Activated naive CD8-positive, alpha-beta T cell treated with anti-CD3 and anti-CD28 coated beads, Interleukin-2, amount 50 U/mL, for 24 hours (primary cell): Measurements from ENCODE around the gene MARK3.
A peak's percentile ranks its signal among the peaks of the same experiment; 100 is the strongest.

ENCODE experiments used
- ATAC-seq: fragments of 150-1000 bp; cut with Tn5 transposase; one replicate; pipeline ENCODE4 v1.10.0; 2021
- DNase-seq: peaks from one replicate; pipeline ENCODE4 v3.0.0; 2021
- H3K27ac Mint-ChIP-seq: one replicate; pipeline ENCODE4 v1.8.0; 2021; ENCODE audit warnings: mild to moderate bottlenecking, mixed read lengths
- H3K27me3 Mint-ChIP-seq: one replicate; pipeline ENCODE4 v1.8.0; 2021; ENCODE audit warnings: mixed read lengths
- H3K36me3 Mint-ChIP-seq: one replicate; pipeline ENCODE4 v1.8.0; 2021; ENCODE audit warnings: low read depth, mixed read lengths
- H3K4me1 Mint-ChIP-seq: one replicate; pipeline ENCODE4 v1.8.0; 2021; ENCODE audit warnings: mixed read lengths
- H3K4me3 Mint-ChIP-seq: one replicate; pipeline ENCODE4 v1.8.0; 2021; ENCODE audit warnings: mild to moderate bottlenecking, moderate library complexity, mixed read lengths
- H3K9me3 Mint-ChIP-seq: one replicate; pipeline ENCODE4 v1.8.0; 2021; ENCODE audit warnings: mixed read lengths

Gene MARK3

DNA sequence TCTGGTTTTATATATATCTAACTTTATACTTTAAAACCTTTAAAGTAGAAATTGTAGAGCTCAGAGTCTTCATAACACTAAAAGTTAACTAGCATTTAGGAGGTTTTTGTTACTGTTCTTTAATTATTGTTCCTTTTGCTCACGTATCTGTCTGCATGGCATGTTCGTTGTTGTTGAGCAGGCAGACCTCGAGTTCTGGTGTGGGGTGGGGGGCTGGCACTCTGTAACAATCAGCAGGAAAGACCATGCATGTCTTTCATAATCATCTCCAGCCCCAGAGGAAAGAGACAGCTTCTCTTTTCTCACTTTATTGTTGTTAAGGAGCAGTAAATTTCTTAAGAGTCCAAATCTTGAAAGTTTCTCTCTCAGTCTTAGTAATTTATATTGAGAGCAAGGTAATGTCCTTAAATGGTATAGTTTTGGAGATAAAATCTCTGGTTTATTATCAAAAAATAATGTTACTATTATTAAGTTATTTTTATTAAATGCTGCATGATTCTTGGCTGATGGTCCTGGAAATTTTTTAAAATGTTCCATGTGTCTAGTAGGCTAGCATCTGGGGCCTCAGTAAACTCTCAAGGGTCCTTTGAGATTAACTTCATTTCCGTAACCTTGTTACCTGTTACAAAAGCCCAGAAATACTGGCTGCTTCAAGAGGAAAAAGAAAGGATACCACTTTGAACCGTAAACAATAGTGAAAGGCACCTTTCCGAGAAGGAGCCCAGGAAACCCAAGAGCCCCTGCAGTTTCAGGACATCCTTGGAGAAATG, 107.1 kb downstream of the MARK3 start:
- Mint-ChIP-seq H3K4me3 (no peak overlapping the region), H3K9me3 (no peaks in the 10 kb centered on the region), H3K4me1 (no peaks in the 10 kb centered on the region), H3K36me3 (peaks cover 26% of the 10 kb centered on the region), H3K27ac (no peak overlapping the region), H3K27me3 (no peaks in the 10 kb centered on the region)
- no peak for DNase-seq
- ATAC-seq: no peak

DNA sequence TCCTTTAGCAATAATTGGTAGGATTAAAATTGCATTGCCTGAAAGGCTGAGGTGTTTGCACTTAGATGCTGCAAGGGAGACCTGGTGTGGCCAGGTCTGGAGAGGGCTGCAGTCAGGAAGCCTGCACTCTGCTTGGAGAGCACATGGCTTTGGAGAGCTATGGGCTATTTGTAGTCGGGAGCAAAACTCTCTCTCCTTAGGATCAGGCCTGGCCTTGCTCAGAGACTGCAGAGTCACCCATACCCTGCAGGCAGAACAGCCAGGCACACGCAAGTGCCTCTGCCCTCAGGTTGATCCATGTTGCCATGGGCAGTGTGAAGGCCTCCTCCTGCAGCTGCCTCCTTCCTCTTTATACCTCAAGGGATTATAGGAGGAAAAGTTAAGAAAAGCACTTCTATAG, 110.6 kb downstream of the MARK3 start:
- Mint-ChIP-seq H3K9me3 (no peaks in the 10 kb centered on the region), H3K27ac (no peak overlapping the region), H3K27me3 (no peaks in the 10 kb centered on the region), H3K4me3 (no peak overlapping the region), H3K36me3 (peaks cover 28% of the 10 kb centered on the region), H3K4me1 (no peaks in the 10 kb centered on the region)
- ATAC-seq (no peak), DNase-seq (no peak)

DNA sequence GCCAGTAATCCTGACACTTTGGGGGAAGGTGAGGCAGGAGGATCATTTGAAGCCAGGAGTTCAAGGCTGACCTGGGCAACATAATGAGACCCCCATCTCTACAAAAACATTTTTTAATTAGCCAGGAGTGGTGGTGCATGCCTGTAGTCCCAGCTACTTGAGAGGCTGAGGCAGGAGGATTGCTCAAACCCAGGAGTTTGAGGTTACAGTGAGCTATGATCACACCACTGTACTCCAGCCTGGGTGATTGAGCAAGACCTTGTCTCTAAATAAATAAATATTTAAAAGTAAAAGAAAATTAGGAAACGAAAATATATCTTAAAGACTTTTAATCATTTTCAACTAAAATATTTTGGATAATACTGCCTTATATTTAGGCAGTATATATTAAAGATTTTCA, 111.6 kb downstream of the MARK3 start:
- no peaks in the 10 kb centered on the region for H3K9me3 Mint-ChIP-seq
- no peak overlapping the region for H3K4me3 Mint-ChIP-seq
- DNase-seq (no peak), ATAC-seq (no peak)
- peaks cover 26% of the 10 kb centered on the region for H3K36me3 Mint-ChIP-seq
- no peak overlapping the region for H3K27ac Mint-ChIP-seq
- no peaks in the 10 kb centered on the region for H3K4me1 Mint-ChIP-seq
- H3K27me3 Mint-ChIP-seq: no peaks in the 10 kb centered on the region

DNA sequence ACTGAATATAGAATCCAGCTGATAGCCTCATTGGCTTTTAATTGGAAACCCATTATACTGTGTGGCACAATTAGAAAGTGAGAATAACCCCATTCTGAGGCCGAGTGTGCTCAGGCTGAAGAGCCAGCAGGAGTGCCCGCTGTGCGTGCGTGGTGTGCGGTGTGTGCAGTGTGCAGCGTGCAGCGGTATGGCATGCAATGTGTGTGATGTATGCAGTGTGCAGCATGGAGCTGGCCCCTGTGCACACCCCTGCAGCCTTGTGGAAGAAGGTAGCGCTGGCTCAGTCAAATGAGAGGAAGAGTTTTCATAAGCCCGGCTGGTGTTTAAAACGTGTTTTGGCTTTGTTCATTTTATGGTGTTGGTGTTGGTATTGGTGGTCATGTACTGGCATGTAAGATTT, 114.5 kb downstream of the MARK3 start:
- Mint-ChIP-seq H3K36me3 (peaks cover 38% of the 10 kb centered on the region), H3K27me3 (no peaks in the 10 kb centered on the region), H3K4me3 (no peak overlapping the region), H3K9me3 (no peaks in the 10 kb centered on the region), H3K27ac (no peak overlapping the region), H3K4me1 (no peaks in the 10 kb centered on the region)
- ATAC-seq (no peak), DNase-seq (no peak)

DNA sequence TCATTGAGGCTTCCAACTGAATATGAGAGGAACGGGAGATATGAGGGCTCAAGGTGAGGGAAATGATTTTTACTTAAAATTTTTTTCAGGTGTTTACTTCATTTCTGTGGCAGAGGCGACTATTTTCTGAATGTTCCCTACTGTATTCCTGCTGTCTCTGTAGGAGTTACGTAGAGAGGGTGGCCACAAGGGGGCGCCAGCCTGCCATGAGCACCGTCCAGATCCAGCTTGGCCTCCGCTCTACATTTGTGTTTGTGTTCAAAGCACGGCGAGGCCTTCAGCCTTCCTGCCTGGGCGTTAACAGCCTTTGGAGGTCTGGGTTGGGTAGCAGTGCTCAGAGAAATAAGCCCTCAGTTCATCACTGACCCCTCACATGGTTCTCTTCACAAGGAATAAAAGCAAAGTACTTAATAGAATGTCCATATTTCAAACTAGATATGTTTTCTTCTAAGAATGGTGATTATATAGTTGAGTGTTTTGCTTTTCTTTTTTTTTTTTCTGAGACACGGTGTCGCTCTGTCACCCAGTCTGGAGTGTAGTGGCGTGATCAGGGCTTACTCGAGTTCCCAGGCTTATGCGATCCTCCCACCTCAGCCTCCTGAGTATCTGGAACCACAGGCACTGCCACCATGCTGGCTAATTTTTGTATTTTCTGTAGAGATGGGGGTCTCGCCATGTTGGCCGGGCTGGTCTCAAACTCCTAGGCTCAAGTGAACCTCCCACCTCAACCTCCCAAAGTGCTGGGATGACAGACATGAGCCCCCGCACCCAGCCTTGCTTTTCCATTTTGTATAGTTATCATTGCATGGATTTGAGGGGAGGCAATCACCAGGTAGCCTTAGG, 115.2 kb downstream of the MARK3 start:
- H3K27ac Mint-ChIP-seq: no peak overlapping the region
- DNase-seq: peak; percentile 82
- no peak overlapping the region for H3K4me3 Mint-ChIP-seq
- no peaks in the 10 kb centered on the region for H3K9me3 Mint-ChIP-seq
- ATAC-seq: peak; percentile 88
- H3K27me3 Mint-ChIP-seq: no peaks in the 10 kb centered on the region
- H3K36me3 Mint-ChIP-seq: peaks cover 45% of the 10 kb centered on the region
- H3K4me1 Mint-ChIP-seq: no peaks in the 10 kb centered on the region

DNA sequence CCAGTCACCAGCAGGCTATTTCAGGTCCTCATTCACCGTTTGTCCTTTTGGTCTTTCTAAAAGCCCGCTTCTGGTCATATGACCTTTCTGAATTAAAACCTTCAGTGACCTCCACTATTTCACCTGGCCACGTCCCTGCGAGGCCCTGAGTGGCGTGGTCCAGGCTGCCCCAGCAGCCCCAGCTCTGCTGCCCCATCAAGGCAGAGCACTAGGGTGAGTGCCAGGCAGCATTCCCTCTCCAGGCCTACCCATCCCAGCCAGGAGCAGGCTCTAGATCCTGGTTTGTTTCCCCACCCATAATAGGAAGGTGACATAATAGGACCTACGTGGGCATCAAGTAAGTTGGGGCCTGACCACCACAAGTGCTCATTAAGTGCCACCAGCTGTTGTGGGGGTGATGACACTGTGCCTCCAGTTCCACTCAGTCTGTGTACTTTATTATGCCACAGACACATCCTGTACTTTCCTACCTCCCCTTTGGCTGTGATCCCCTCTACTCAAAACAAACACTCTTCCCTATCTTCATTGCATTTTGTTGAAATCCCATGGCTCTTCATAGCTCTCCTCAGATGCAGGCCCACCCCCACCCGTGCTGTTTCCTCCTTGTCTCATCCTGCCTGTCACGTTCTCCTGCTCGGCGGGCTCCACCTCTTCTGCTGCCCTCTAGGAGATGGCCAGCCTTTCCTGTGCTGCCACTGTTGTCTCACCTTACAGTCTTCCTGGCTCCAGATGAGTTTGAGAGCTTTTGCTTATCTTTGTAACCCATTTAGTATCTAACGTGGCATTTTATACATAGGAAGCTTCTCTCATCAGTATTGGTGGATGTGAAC, 116.0 kb downstream of the MARK3 start:
- Mint-ChIP-seq H3K27ac (no peak overlapping the region), H3K36me3 (peaks cover 43% of the 10 kb centered on the region)
- ATAC-seq: no peak

DNA sequence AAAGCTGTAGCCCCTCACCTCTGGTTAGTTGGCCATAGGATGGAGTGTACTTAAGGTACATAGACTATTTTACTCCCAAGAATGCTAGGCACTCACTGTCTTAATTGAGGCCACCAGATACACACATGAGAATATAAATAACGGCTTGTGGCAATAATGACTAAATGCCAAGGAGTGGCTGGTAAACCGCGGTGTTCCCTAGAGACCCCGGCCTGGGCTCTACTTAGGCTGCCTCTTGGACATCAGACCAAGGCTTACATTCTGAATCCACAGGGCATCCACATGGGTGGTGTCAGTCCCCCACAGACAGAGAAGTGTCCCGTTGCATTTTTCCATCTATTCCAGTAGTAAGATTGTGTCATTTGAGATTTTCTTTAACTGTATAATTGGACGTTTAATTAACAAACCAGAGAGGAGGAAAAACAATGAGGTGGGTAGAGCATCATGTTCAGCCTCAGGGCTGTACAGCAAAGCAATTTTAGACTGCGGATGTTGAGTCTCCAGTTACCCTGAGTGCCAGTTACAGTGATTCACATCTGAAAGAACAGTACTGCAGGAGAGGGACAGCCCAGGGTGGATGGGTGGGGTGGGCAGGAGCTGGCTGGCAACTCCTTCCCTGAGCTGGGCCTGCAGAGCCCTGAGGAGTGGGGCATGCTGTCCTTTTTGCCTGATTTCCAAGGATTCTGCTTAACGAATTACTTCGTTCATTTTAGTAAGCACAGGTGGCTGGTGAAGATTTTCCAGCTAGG, 116.9 kb downstream of the MARK3 start:
- DNase-seq (no peak), ATAC-seq (no peak)
- H3K4me3 Mint-ChIP-seq: no peak overlapping the region
- no peaks in the 10 kb centered on the region for H3K4me1 Mint-ChIP-seq
- H3K9me3 Mint-ChIP-seq: no peaks in the 10 kb centered on the region
- no peaks in the 10 kb centered on the region for H3K27me3 Mint-ChIP-seq
- H3K27ac Mint-ChIP-seq: no peak overlapping the region
- peaks cover 44% of the 10 kb centered on the region for H3K36me3 Mint-ChIP-seq

More for the DNA sequence above, 116.0 kb downstream of the MARK3 start:
- Mint-ChIP-seq H3K4me1 (no peaks in the 10 kb centered on the region), H3K27me3 (no peaks in the 10 kb centered on the region), H3K9me3 (no peaks in the 10 kb centered on the region), H3K4me3 (no peak overlapping the region)
- no peak for DNase-seq

DNA sequence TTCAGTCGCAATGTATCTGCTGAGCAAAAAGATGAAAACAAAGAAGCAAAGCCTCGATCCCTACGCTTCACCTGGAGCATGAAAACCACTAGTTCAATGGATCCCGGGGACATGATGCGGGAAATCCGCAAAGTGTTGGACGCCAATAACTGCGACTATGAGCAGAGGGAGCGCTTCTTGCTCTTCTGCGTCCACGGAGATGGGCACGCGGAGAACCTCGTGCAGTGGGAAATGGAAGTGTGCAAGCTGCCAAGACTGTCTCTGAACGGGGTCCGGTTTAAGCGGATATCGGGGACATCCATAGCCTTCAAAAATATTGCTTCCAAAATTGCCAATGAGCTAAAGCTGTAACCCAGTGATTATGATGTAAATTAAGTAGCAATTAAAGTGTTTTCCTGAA, 117.7 kb downstream of the MARK3 start:
- peaks cover 44% of the 10 kb centered on the region for H3K36me3 Mint-ChIP-seq
- no peaks in the 10 kb centered on the region for H3K27me3 Mint-ChIP-seq
- DNase-seq (no peak), ATAC-seq (no peak)
- no peaks in the 10 kb centered on the region for H3K9me3 Mint-ChIP-seq
- H3K4me1 Mint-ChIP-seq: no peaks in the 10 kb centered on the region
- no peak overlapping the region for H3K4me3 Mint-ChIP-seq
- H3K27ac Mint-ChIP-seq: no peak overlapping the region

DNA sequence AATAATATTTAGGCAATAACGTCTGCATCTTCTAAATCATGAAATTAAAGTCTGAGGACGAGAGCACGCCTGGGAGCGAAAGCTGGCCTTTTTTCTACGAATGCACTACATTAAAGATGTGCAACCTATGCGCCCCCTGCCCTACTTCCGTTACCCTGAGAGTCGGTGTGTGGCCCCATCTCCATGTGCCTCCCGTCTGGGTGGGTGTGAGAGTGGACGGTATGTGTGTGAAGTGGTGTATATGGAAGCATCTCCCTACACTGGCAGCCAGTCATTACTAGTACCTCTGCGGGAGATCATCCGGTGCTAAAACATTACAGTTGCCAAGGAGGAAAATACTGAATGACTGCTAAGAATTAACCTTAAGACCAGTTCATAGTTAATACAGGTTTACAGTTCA, 118.1 kb downstream of the MARK3 start:
- ATAC-seq (no peak), DNase-seq (no peak)
- Mint-ChIP-seq H3K27me3 (no peaks in the 10 kb centered on the region), H3K4me3 (no peak overlapping the region), H3K9me3 (no peaks in the 10 kb centered on the region), H3K4me1 (no peaks in the 10 kb centered on the region), H3K27ac (no peak overlapping the region), H3K36me3 (peaks cover 44% of the 10 kb centered on the region)

DNA sequence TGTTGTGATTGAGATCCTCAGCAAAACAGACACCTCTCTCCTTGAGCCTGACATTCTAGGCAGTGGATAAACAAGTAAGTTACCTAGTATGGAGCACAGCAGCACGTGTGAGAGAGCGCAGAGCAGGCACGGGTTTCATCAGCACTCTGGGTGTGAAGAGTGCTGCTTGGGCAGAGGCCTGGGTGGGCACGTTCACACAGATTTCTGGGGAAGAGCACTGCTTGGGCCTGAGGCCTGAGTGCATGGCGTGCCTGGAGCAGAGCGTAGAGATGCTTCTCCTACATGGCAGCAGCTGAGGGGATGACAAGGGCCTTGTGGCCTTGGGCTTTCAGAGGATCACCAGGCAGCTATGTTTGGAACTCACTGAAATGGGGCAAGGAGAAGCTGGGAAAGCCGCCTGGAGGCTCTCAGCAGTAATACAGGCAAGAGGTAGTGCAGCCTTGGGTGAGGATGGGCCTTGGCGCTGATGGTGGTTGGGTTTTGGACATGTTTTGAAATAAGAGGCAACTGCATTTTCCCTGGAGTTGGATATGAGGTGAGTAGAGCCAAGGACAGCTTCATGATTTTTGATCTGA, 119.9 kb downstream of the MARK3 start:
- no peaks in the 10 kb centered on the region for H3K27me3 Mint-ChIP-seq
- no peaks in the 10 kb centered on the region for H3K4me1 Mint-ChIP-seq
- peaks cover 47% of the 10 kb centered on the region for H3K36me3 Mint-ChIP-seq
- ATAC-seq: no peak
- no peaks in the 10 kb centered on the region for H3K9me3 Mint-ChIP-seq
- no peak overlapping the region for H3K4me3 Mint-ChIP-seq
- DNase-seq: no peak
- no peak overlapping the region for H3K27ac Mint-ChIP-seq

DNA sequence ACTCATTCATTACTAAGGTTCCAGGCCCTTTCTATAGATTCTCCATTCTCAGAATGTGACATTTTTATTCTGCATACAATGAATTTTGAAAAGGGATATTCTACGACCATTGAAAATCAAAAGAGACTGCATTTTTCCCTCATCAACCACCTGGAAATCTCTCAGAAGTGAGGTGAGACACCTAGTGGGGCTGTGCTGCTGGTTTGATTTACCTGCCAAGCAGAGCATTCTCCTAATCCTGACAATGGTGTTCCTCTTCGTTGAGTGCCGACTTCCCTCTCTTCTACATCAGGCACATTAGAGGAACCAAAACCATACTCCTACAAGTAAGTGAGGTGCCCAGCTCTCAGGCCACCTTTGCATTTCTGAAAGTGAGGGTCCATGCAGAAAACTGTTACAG, 122.5 kb downstream of the MARK3 start:
- H3K36me3 Mint-ChIP-seq: peaks cover 38% of the 10 kb centered on the region
- no peak overlapping the region for H3K27ac Mint-ChIP-seq
- DNase-seq: no peak
- no peak for ATAC-seq
- H3K9me3 Mint-ChIP-seq: no peaks in the 10 kb centered on the region
- H3K4me3 Mint-ChIP-seq: no peak overlapping the region
- H3K4me1 Mint-ChIP-seq: no peaks in the 10 kb centered on the region
- H3K27me3 Mint-ChIP-seq: no peaks in the 10 kb centered on the region

DNA sequence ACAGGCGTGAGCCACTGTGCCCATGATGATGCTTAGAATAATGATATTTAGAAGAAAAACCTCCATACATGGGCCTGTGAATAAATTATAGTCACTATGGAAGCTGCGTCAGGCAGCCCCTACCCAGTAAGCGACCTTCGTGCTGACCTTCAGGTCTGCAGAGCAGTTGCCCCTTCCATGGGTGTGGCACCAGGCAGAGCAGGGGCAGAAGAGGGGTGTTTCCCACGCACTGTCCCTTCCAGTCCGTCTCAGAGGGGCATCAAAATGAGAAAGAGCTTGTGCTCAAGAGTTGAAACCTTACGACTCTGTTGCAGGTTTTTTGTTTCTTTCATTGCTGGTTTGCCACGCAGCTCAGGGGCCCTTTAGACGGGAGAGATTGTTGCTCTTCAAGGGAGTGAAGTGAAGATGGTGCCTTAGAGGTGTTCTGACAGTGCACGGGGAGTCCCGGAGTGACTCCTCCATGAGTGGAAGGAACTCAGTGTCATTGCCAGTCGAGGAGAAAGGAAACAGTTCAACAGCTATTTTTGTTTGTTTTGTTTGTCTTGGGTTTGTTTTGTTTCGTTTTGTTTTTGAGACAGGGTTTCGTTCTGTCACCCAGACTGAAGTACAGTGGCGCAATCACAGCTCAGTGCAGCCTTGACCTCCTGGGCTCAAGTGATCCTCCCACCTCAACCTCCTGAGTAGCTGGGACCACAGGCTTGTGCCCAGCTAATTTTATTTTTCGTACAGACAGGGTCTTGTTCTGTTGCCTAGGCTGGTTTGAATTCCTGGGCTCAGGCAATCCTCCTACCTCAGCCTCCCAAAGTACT, 123.5 kb downstream of the MARK3 start:
- H3K9me3 Mint-ChIP-seq: no peaks in the 10 kb centered on the region
- no peak for DNase-seq
- no peaks in the 10 kb centered on the region for H3K4me1 Mint-ChIP-seq
- peaks cover 31% of the 10 kb centered on the region for H3K36me3 Mint-ChIP-seq
- no peak for ATAC-seq
- no peak overlapping the region for H3K4me3 Mint-ChIP-seq
- H3K27ac Mint-ChIP-seq: peak overlapping the region; percentile 41
- no peaks in the 10 kb centered on the region for H3K27me3 Mint-ChIP-seq
